Measurements from ENCODE around the gene DCDC2.

DNA sequence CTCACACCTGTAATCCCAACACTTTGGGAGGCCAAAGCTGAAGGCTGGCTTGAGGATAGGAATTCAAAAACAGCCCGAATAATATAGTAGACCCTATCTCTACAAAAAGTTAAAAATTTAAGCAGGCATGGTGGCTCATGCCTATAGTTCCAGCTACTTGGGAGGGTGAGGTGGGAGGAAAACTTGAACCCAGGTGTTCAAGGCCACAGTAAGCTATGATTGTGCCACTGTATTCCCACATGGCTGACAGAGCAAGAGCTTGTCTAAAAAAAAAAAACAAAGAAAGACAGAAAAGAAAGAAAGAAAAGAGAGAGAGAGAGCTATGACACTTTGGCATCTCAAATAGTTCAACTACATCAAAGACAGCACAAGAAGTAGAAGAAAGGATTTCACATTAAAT is 33.2 kb downstream of the DCDC2 start:
- TF ChIP-seq, protein P1, sequence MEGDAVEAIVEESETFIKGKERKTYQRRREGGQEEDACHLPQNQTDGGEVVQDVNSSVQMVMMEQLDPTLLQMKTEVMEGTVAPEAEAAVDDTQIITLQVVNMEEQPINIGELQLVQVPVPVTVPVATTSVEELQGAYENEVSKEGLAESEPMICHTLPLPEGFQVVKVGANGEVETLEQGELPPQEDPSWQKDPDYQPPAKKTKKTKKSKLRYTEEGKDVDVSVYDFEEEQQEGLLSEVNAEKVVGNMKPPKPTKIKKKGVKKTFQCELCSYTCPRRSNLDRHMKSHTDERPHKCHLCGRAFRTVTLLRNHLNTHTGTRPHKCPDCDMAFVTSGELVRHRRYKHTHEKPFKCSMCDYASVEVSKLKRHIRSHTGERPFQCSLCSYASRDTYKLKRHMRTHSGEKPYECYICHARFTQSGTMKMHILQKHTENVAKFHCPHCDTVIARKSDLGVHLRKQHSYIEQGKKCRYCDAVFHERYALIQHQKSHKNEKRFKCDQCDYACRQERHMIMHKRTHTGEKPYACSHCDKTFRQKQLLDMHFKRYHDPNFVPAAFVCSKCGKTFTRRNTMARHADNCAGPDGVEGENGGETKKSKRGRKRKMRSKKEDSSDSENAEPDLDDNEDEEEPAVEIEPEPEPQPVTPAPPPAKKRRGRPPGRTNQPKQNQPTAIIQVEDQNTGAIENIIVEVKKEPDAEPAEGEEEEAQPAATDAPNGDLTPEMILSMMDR (IDR thresholded peaks at IDR 0.05; ENCODE audit: borderline replicate concordance, extremely low read depth, low read length, poor library complexity, severe bottlenecking) = no peak
- TF ChIP-seq EZH2 (IDR thresholded peaks at IDR 0.05; ENCODE audit: borderline replicate concordance, low read depth, low read length, severe bottlenecking) = no peak
